ENCODE data around the gene TTC7B. TPM values are rescaled to one million over a fixed set of nuclear protein-coding genes. Genes with fewer than 3 reads are reported as not detected.

TTC7B gene
- total and polyA plus RNA-seq, 2 donors (not counting 3 experiments of a cell fraction or from before 2014, with no cell fraction given): 46.8 to 76.5 TPM

DNA sequence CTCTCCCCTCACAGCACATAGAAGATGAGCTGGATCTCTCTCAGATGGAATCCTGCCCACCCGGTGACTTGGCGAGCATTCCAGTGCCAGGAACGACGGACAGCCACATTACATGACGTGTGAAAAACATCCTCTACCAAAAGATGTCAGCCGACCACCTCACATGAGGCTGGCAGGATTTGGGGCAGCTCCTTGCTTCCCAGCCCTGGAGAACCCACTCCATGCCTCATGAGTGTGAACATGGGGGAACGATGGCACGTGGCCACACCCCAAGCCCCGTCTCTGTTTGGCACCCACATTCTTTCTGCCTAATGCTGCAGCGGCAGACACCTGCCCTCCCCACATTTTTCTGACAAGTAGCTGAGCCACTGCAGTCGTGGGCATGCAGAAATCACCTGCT, 216.9 kb downstream of the TTC7B start:
- no peak overlapping the region for H3K4me2 ChIP-seq (ENCODE audit: insufficient read depth, low read length)
- CTCF ChIA-PET: interaction anchor here (1.4 to 1.9 kb wide), 3 partner anchors 15 to 298 kb away, joined by 3 to 6 read pairs (median 4); no protein-coding TSS in a partner anchor
- H3K27ac ChIP-seq (ENCODE audit: insufficient read depth, low read depth, low read length): no peak overlapping the region

More for the DNA sequence above, 216.9 kb downstream of the TTC7B start:
- no peaks in the 10 kb centered on the region for H3K36me3 ChIP-seq (ENCODE audit: control insufficient read depth in 2 of 2, extremely low read depth in 1 of 2, insufficient read depth in 2 of 2, low read length in 2 of 2)
- FAIRE-seq (no peak), DNase-seq (ENCODE audit: low read depth, low spot score) (no peak)
- H3K27me3 ChIP-seq (ENCODE audit: control insufficient read depth in 2 of 2, insufficient read depth in 2 of 2, low read length in 2 of 2): no peaks in the 10 kb centered on the region
- intact Hi-C loops (cut with micrococcal nuclease) (no loop called here), dilution Hi-C loops (cut with MboI; ENCODE audit: extremely low pct_ligation_motif_present, low sequenced_read_pairs) (no loop called here)
- no peaks in the 10 kb centered on the region for H3K9me3 ChIP-seq (replicated peaks; ENCODE audit: control insufficient read depth, insufficient read depth, low read length)
- POLR2A ChIA-PET: interaction anchor here (1.0 kb wide), 1 partner anchor 9 kb away, joined by 3 read pairs; no protein-coding TSS in a partner anchor
- H3K9ac ChIP-seq (replicated peaks; ENCODE audit: extremely low read depth, insufficient read depth, low read length): no peak overlapping the region
- H3K79me2 ChIP-seq (ENCODE audit: control insufficient read depth, insufficient read depth, low read length): no peaks in the 10 kb centered on the region
- no peak overlapping the region for H3K4me3 ChIP-seq (replicated peaks in 1 of 3; ENCODE audit: insufficient read depth in 1 of 3, low read depth in 1 of 3, low read length in 3 of 3)
- no peak for TF ChIP-seq POLR2AphosphoS5 (IDR thresholded peaks at IDR 0.05; ENCODE audit: insufficient read depth, low read depth, low read length)
- TF ChIP-seq, protein P1, sequence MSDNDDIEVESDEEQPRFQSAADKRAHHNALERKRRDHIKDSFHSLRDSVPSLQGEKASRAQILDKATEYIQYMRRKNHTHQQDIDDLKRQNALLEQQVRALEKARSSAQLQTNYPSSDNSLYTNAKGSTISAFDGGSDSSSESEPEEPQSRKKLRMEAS (IDR thresholded peaks at IDR 0.05; ENCODE audit: insufficient read depth, insufficient read length): no peak
- TF ChIP-seq MYC (IDR thresholded peaks at IDR 0.05; ENCODE audit: low read depth, low read length): no peak
- no peak for TF ChIP-seq POLR2A (IDR thresholded peaks at IDR 0.05; ENCODE audit: low read depth, low read length)
- TF ChIP-seq, protein P2, sequence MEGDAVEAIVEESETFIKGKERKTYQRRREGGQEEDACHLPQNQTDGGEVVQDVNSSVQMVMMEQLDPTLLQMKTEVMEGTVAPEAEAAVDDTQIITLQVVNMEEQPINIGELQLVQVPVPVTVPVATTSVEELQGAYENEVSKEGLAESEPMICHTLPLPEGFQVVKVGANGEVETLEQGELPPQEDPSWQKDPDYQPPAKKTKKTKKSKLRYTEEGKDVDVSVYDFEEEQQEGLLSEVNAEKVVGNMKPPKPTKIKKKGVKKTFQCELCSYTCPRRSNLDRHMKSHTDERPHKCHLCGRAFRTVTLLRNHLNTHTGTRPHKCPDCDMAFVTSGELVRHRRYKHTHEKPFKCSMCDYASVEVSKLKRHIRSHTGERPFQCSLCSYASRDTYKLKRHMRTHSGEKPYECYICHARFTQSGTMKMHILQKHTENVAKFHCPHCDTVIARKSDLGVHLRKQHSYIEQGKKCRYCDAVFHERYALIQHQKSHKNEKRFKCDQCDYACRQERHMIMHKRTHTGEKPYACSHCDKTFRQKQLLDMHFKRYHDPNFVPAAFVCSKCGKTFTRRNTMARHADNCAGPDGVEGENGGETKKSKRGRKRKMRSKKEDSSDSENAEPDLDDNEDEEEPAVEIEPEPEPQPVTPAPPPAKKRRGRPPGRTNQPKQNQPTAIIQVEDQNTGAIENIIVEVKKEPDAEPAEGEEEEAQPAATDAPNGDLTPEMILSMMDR (IDR thresholded peaks at IDR 0.05; ENCODE audit: extremely low read depth in 1 of 2, insufficient read depth in 1 of 2, low read depth in 1 of 2, low read length in 2 of 2): no peak
- TF ChIP-seq JUN (IDR thresholded peaks at IDR 0.05; ENCODE audit: borderline replicate concordance, insufficient read depth, insufficient read length, low read depth): no peak
- TF ChIP-seq EZH2 (IDR thresholded peaks at IDR 0.05; ENCODE audit: borderline replicate concordance, low read depth, low read length, severe bottlenecking): no peak
- TF ChIP-seq GATA2 (IDR thresholded peaks at IDR 0.05; ENCODE audit: insufficient read depth, insufficient read length, low read depth, low read length): no peak
- no peak for TF ChIP-seq FOS (IDR thresholded peaks at IDR 0.05; ENCODE audit: borderline replicate concordance, insufficient read depth, low read length)
- no peaks in the 10 kb centered on the region for H3K9me1 ChIP-seq (replicated peaks; ENCODE audit: control insufficient read depth, extremely low read depth, insufficient read depth, low read length)
- H2AFZ ChIP-seq (ENCODE audit: low read depth, low read length): no peak overlapping the region
- BruUV-seq (replicated peaks): no TSS peak
- no peaks in the 10 kb centered on the region for H4K20me1 ChIP-seq (replicated peaks; ENCODE audit: control insufficient read depth, extremely low read depth, insufficient read depth, low read length)
- H3K4me1 ChIP-seq (ENCODE audit: control insufficient read depth, extremely low read depth, insufficient read depth, low read length): peaks cover 3% of the 10 kb centered on the region

Data from endothelial cell of umbilical vein (primary cell).